ENCODE data around the gene BTRC.
"Not testable (repeated sequence)": the region's sequence is repeated elsewhere in the genome, so short reads cannot be mapped to it uniquely, and the experiment has no call there.

The BTRC gene

DNA sequence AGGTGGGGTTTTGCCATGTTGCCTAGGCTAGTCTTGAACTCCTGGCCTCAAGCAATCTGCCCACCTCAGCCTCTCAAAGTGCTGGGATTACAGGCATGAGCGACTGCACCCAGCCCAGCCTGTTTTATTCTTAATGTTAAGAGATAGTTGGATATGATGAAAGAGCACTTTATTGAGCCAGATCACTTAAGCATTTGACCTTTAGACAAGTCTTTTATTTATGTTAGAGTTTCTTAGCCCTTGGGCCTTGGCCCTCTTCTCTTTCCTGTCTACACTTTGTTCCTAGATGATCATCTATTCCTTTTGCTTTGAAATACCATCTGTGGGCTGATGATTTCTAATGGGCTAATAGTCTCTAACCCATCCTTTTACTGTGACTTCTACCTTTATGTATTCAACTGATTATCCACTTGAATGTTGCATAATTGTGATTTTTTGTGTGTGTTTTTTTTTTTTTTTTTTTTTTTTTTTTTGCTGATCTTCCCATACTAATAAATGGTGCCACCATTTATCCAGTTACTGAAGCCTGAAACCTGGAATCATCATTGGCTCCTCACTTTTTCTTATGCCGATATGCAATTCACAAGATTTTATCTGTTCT lies 34.8 kb downstream of the BTRC start:
- DNase-seq: no peak

- DNase-seq: not testable (repeated sequence)
Observed at GRCh38 chr10:101389532-101389931, 35.6 kb downstream of the BTRC start.

DNA sequence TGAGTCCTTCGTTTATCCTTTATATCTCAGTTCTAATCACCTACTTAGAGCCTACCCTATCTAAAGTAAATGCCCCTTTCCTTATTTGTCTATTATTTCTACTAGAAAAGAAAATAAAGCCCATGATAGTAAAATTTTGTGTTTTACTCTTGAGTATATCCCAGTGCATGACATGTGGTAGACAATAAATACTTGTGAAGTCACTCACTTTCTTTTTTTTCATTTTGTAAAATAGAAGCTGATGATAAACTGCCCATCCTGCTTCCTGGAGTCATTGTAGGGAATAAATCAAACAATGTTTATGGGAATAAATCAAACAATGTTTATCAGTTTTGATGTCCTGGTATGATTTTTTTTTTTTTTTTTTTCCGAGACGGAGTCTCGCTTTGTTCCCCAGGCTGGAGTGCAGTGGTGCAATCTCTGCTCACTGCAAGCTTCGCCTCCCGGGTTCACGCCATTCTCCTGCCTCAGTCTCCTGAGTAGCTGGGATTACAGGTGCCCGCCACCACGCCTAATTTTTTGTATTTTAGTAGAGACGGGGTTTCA lies 36.1 kb downstream of the BTRC start:
- DNase-seq: no peak

GRCh38 chr10:101393378-101393777 lies 39.4 kb downstream of the BTRC start:
- DNase-seq: no peak

DNA sequence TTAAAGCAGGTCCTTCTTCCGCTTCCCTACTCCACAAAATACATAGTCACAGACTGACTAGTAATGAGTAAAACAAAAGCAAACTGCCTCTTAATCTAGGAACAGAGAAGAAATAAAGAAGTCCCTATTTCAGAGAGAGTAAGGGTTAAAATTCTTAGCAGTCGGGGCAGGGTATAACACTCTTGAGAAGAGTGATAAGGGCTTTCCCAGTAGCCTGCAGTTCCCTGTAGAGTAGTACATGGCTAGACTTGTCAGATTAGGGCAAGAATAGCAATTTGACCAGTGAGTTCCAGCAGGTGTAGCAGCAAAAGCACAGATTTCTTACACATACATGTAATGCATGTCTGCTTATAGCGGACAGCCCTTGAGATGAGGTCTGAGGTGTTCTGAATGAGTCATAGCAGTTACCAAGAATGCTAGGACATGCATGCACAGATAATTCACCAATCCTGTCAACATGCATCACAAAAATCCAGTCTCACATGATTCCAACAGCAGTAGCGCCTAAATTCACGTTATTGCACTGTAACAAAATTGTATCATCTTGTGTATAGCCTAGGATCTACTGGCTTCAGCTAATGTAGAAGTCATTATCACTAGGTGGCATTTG lies 40.7 kb downstream of the BTRC start:
- DNase-seq: no peak

DNA sequence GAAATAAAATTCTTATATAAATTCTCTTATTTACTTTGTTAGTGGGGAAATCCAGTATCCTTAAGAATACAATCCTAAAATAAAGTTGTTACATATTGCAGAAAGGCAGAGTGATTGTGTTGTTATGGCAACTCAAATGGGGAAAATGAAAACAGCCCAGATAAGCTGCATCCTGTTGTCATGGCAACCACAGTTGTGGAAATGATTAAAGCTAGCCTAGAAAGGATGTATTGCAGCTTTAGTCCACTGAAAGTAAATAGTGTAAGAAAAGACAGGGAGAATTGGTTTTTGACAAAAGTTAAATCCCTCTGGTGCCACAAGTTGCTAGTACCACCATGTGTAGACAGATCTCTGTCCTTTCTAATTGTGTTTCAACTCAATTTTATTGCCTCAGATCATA lies 43.2 kb downstream of the BTRC start:
- DNase-seq: peak; percentile 72

DNA sequence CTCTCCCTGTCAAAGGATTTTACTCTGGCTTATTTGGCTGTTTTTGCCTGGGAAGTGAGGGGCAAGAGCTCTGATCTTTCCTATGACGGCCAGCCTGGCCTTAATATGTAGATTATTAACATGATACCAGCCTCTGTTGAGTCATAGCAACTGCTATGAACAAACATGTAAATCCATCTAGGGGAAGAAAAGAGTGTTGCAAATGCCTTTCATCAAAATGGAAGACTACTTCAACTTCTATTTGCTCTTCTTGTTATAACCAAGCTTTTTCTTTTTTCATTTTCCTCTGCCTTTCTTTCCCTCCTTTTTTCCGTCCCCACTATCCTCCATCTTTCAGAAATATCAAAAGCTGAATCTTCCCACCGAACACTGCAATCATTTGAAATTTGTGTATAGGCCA lies 46.6 kb downstream of the BTRC start:
- DNase-seq: no peak

GRCh38 chr10:101402711-101403110 lies 48.7 kb downstream of the BTRC start:
- no peak for DNase-seq

DNA sequence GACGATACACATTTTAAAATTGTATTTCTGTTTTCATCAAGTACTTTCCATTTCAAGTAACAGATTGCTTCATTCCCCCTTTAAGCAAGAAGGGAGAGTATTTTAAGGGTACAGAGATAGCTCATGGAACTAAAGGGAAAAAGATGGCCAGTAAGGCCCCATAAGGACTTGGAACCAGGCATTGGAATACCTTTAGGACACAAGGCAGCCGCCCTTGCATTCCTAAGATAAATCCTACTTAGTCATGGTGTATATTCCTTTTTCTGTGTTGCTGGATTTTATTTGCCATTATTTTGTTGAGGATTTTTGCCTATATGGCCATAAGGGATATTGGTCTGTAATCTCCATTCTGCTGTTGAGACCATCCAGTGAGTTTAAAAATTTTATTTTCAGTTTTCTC lies 49.2 kb downstream of the BTRC start:
- DNase-seq: no peak

DNA sequence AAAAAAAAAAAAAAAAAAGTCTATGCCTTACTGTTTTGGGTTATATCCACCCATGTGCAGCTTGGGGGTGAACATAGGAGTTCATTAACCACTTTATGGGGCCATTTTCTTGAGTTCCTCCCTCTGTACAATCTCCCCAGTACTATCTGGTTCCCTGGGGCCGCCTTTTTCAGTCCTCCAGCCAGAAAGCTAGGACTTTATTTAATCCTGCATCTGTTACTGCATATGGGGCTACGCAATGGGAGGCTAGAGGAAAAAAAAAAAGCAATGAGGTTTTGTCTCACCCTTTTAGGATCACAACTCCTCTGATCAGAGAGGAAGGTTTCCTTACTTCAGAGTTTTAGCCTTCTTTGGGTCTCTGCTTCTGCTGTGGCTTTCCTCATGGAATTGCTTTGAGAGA lies 51.0 kb downstream of the BTRC start:
- DNase-seq: no peak

GRCh38 chr10:101411598-101411997 lies 57.6 kb downstream of the BTRC start:
- no peak for DNase-seq

GRCh38 chr10:101414034-101414433 lies 60.1 kb downstream of the BTRC start:
- DNase-seq: no peak

DNA sequence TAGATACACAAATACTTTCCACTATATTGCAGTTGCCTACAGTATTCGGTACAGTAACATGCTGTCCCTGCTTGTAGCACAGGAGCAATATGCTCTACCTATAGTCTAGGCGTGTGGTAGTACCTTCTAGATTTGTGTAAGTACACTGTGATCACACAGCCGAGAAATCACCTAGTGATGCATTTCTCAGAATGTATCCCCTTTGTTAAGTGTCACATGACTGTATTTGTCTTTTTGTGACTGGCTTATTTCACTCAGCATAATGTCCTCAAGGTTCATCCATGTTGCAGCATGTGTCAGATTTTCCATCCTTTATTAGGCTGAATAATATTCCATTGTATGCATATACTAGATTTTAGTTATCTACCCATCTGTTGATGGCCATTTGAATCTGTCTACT lies 61.9 kb downstream of the BTRC start:
- DNase-seq: no peak

DNA sequence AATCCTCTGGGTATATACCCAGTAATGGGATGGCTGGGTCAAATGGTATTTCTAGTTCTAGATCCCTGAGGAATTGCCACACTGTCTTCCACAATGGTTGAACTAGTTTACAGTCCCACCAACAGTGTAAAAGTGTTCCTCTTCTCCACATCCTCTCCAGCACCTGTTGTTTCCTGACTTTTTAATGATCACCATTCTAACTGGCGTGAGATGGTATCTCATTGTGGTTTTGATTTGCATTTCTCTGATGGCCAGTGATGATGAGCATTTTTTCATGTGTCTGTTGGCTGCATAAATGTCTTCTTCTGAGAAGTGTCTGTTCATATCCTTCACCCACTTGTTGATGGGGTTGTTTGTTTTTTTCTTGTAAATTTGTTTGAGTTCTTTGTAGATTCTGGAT lies 68.0 kb downstream of the BTRC start:
- DNase-seq: not testable (repeated sequence)

DNA sequence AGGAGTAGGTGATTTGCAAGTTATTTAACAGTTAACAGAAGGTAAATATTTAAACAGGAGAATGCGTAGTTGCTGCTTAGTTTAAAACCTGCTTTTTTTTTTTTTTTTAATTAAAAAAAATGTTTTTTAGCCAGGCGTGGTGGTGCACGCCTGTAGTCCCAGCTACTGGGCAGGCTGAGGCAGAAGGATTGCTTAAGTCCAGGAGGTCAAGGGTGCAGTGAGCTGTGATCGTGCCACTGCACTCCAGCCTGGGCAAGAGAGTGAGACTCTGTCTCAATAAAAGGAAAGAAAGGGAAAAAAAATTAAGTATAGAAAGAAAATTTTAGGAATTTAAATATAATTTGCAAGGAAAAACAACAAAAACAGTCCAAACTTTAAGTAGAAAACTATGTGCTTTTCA lies 71.6 kb downstream of the BTRC start:
- DNase-seq: no peak

DNA sequence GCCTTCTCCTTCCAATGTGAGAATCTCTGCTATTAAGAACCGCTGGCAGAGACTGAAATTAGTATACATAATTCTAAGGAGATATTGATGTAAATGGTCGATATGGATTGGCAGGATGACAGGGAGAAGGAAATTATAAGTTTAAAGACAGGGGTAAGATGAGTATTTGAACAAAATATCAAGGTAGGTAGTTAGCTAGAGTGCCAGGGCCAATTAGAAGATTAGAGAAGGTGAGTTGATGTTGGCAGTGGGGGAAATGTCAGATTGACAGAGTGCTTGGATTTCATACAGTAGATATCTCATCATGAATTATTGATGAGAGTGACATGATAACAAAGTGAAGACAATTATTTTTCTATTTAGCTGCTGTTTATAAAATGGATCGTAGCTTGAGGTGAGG lies 74.1 kb downstream of the BTRC start:
- DNase-seq: no peak

DNA sequence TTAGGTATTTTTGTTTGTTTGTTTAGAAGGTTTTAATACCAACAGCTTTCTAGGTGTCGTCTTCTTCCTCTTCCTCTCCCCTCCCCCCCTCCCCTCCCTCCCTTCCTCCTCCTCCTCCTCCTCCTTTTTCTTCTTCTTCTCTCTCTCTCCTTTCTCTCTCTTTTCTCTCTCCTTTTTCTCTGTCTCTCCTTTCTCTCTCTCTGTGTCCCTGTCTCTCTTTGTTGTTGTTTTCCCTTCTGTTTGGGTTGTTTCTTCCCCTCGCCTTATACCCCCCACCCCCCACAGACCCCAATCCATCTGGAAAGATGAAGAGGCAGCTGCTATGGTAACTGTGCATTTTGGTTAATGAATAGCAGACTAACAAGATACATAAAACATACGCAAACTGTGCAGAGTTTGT lies 75.5 kb downstream of the BTRC start:
- no peak for DNase-seq

GRCh38 chr10:101436302-101436701 lies 82.3 kb downstream of the BTRC start:
- DNase-seq: no peak

GRCh38 chr10:101438881-101439391 lies 85.0 kb downstream of the BTRC start:
- DNase-seq: no peak

- peak; percentile 21 for DNase-seq
Observed at GRCh38 chr10:101441541-101442455, 87.8 kb downstream of the BTRC start.

GRCh38 chr10:101442456-101442800 lies 88.5 kb downstream of the BTRC start:
- DNase-seq: no peak

- no peak for DNase-seq
Observed at GRCh38 chr10:101444058-101444898, 90.3 kb downstream of the BTRC start.

GRCh38 chr10:101446071-101446470 lies 92.1 kb downstream of the BTRC start:
- no peak for DNase-seq
